OCI-LY7 (cell line): ENCODE measurements around the gene ASS1. TPM values are rescaled to one million over a fixed set of nuclear protein-coding genes. Genes with fewer than 3 reads are reported as not detected.

Experiments used
- BruUV-seq: library from RNA; stranded (reverse); fragments of 400-500 nt; replicated peaks from 2 replicates; lab custom pipeline; 2021; lab: Mats Ljungman, UMichigan
- CTCF ChIA-PET: fragments of 300-600 bp; sonication (Branson Sonifier 250); formaldehyde crosslinking; loops from one replicate; lab custom pipeline; 2022; ENCODE audit warnings: antibody characterized with exemption; ENCODE audit not compliant: unreplicated experiment; lab: Charles Lee
- POLR2A ChIA-PET: fragments of 300-600 bp; sonication (Branson Sonifier 250); formaldehyde crosslinking; loops from one replicate; lab custom pipeline; 2022; ENCODE audit warnings: antibody characterized with exemption; lab: Charles Lee
- DNase-seq: peaks from one replicate; pipeline ENCODE4 v3.0.0-alpha.2; 2015; ENCODE audit warnings: low spot score
- H2AFZ ChIP-seq: fragments of 200-600 bp; sonication (generic), shearing (Covaris generic); 2 replicates; pipeline ENCODE4 v1.6.1; 2014; ENCODE audit warnings: mild to moderate bottlenecking, antibody characterized with exemption, low read length, moderate library complexity
- H3K27ac ChIP-seq: fragments of 200-600 bp; sonication (generic); 2 replicates; pipeline ENCODE4 v1.5.1; 2014; ENCODE audit warnings: mixed run types, low read depth, mild to moderate bottlenecking, moderate library complexity, low read length, inconsistent platforms; ENCODE audit not compliant: poor library complexity, severe bottlenecking
- H3K36me3 ChIP-seq: fragments of 200-600 bp; sonication (generic); 2 replicates; pipeline ENCODE4 v1.6.1; 2014; ENCODE audit warnings: mild to moderate bottlenecking, antibody characterized with exemption, low read length, moderate library complexity, mixed read lengths; ENCODE audit not compliant: insufficient read depth
- H3K4me1 ChIP-seq: fragments of 200-600 bp; sonication (generic); 2 replicates; pipeline ENCODE4 v1.5.1; 2014; ENCODE audit warnings: mild to moderate bottlenecking, low read length; ENCODE audit not compliant: insufficient read depth, poor library complexity, severe bottlenecking
- H3K4me2 ChIP-seq: fragments of 200-600 bp; sonication (generic); 2 replicates; pipeline ENCODE4 v1.6.1; 2014; ENCODE audit warnings: mild to moderate bottlenecking, low read length
- H3K4me3 ChIP-seq: fragments of 200-600 bp; sonication (generic); 2 replicates; pipeline ENCODE4 v1.5.1; 2014; ENCODE audit warnings: mild to moderate bottlenecking, low read depth, low read length; ENCODE audit not compliant: poor library complexity, severe bottlenecking
- H3K79me2 ChIP-seq: fragments of 200-600 bp; sonication (generic); 2 replicates; pipeline ENCODE4 v1.6.1; 2016; ENCODE audit warnings: low read depth, mild to moderate bottlenecking, low read length, moderate library complexity, mixed read lengths; ENCODE audit not compliant: insufficient read depth
- H3K9me2 ChIP-seq: fragments of 200-600 bp; sonication (generic); 2 replicates; pipeline ENCODE4 v1.6.1; 2016; ENCODE audit warnings: mild to moderate bottlenecking, low read length, mixed read lengths; ENCODE audit not compliant: insufficient read depth
- H3K9me3 ChIP-seq: fragments of 200-600 bp; sonication (generic); 2 replicates; pipeline ENCODE4 v1.6.1; 2014; ENCODE audit warnings: mild to moderate bottlenecking, mixed run types, low read length, mixed read lengths
- H4K20me1 ChIP-seq: fragments of 200-600 bp; sonication (generic); 2 replicates; pipeline ENCODE4 v1.6.1; 2014; ENCODE audit warnings: mild to moderate bottlenecking, antibody characterized with exemption, low read length, moderate library complexity, mixed read lengths; ENCODE audit not compliant: insufficient read depth
- EZH2phosphoT487 ChIP-seq: fragments of 200-600 bp; sonication (generic); IDR thresholded peaks from 2 replicates; pipeline ENCODE4 v1.6.1; 2018; ENCODE audit warnings: low read depth, borderline replicate concordance, mild to moderate bottlenecking, mixed run types, antibody characterized with exemption, low read length, moderate library complexity, mixed read lengths
- intact Hi-C: fragments of 100-400 bp; cut with micrococcal nuclease; formaldehyde crosslinking; loops from one replicate; pipeline ENCODE4 v1.10.0; 2022; ENCODE audit not compliant: unreplicated experiment
- total RNA-seq, 2 experiments: library from RNA; depleted of rRNA in 1 of 2; stranded (reverse); fragments of >200 nt in 1 of 2; shearing (Covaris generic) in 1 of 2; gene quantifications; 2 replicates each; pipeline ENCODE4 v1.2.3, GENCODE V29; 2014 to 2022
- TF ChIP-seq, protein P1 (sequence below): fragments of 200-600 bp; sonication (generic); conservative IDR thresholded peaks from 2 replicates; pipeline ENCODE4 v1.5.1; 2014; ENCODE audit warnings: mild to moderate bottlenecking, antibody characterized with exemption, low read length, moderate library complexity, mixed read lengths

The ASS1 gene
- total RNA-seq, 2 experiments from 2014 or later, result 0.70 to 16.3 TPM

DNA sequence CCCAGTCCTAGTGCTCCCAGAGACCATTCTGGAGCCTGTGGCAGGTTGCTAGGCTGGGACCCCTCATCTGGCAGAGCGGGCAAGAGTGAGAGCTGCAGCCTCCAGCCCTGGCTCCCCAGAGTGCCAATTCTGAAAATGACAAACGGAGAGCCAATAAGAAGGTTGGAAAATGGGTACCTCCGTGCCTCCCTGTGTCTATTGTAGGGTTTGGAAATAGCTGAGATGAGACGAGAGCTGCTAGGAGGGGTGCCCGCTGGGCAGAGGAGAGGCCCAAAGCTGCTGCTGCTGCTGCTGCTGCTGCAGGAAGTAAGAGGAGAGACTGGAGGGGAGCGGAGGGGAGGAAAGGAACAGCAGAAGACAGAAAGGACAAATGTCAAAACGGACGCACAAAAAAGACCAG is 98.6 kb downstream of the ASS1 start:
- BruUV-seq, result no TSS peak
- no peaks in the 10 kb centered on the region for H3K4me1 ChIP-seq
- no peak for DNase-seq
- intact Hi-C loops, result no loop called here
- H4K20me1 ChIP-seq, result no peaks in the 10 kb centered on the region
- H3K79me2 ChIP-seq, result no peaks in the 10 kb centered on the region
- no peak overlapping the region for H3K27ac ChIP-seq
- H3K9me3 ChIP-seq, result no peaks in the 10 kb centered on the region
- H3K9me2 ChIP-seq, result no peaks in the 10 kb centered on the region
- no peaks in the 10 kb centered on the region for H3K36me3 ChIP-seq
- H3K4me3 ChIP-seq, result no peak overlapping the region
- ChIA-PET CTCF (interaction anchor here (0.6 kb wide), 1 partner anchor 1476 kb away, joined by 3 read pairs; no protein-coding TSS in a partner anchor), POLR2A (interaction anchor here (1.2 kb wide), 1 partner anchor 34 kb away, joined by 3 read pairs; no protein-coding TSS in a partner anchor)
- TF ChIP-seq, protein P1, sequence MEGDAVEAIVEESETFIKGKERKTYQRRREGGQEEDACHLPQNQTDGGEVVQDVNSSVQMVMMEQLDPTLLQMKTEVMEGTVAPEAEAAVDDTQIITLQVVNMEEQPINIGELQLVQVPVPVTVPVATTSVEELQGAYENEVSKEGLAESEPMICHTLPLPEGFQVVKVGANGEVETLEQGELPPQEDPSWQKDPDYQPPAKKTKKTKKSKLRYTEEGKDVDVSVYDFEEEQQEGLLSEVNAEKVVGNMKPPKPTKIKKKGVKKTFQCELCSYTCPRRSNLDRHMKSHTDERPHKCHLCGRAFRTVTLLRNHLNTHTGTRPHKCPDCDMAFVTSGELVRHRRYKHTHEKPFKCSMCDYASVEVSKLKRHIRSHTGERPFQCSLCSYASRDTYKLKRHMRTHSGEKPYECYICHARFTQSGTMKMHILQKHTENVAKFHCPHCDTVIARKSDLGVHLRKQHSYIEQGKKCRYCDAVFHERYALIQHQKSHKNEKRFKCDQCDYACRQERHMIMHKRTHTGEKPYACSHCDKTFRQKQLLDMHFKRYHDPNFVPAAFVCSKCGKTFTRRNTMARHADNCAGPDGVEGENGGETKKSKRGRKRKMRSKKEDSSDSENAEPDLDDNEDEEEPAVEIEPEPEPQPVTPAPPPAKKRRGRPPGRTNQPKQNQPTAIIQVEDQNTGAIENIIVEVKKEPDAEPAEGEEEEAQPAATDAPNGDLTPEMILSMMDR, result no peak
- TF ChIP-seq EZH2phosphoT487, result no peak
- H3K4me2 ChIP-seq, result no peak overlapping the region
- no peak overlapping the region for H2AFZ ChIP-seq

DNA sequence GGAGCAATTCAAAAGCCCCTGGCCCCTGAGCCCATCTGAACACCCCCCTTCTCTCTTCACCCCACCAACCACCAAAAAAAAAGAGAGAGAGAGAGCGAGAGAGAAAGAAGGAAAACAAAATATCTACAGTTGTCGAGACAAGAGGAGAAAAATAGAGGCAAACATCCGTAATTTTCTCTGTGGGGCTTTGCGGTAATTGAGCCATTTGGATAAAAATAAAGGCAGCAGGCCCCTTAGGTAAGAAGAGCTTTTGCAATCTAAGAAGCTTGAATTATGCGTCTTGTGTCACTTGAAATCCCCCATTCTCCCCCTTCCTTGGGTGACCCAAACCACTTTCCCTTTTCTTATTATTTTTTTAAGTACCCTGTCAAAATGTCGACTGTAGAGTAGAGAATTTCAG is 99.1 kb downstream of the ASS1 start:
- no TSS peak for BruUV-seq
- Histone ChIP-seq H3K4me1 (no peaks in the 10 kb centered on the region), H3K36me3 (no peaks in the 10 kb centered on the region), H3K27ac (no peak overlapping the region), H3K4me2 (no peak overlapping the region), H2AFZ (no peak overlapping the region), H3K79me2 (no peaks in the 10 kb centered on the region), H3K9me2 (no peaks in the 10 kb centered on the region), H3K4me3 (no peak overlapping the region), H3K9me3 (no peaks in the 10 kb centered on the region), H4K20me1 (no peaks in the 10 kb centered on the region)
- CTCF ChIA-PET, result interaction anchor here (0.6 kb wide), 1 partner anchor 1475 kb away, joined by 3 read pairs; no protein-coding TSS in a partner anchor
- TF ChIP-seq, protein P1, result no peak
- TF ChIP-seq EZH2phosphoT487, result no peak
- intact Hi-C loops, result no loop called here
- DNase-seq, result no peak
- POLR2A ChIA-PET, result interaction anchor here (1.2 kb wide), 1 partner anchor 34 kb away, joined by 3 read pairs; no protein-coding TSS in a partner anchor

DNA sequence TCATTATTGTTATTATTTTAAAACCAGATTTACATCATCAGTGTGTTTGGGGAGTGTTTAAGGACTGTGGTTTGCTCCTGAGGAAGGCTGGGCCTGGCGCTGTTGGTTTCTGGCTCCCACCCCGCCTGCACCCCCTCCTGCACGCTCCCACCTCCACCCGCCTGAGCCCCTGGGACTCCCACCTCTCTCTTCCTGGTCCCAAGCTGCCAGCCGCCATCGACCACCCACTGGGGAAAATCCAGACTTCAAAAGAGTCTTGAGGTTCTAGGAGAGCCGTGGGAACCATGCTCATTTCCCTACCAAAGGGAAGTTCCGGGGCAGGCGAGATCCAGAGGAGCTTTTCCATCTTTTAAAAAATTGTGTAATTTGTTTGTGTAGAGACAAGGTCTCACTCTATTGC is 99.6 kb downstream of the ASS1 start:
- TF ChIP-seq EZH2phosphoT487, result no peak
- TF ChIP-seq, protein P1, result no peak
- Histone ChIP-seq H3K9me2 (no peaks in the 10 kb centered on the region), H3K4me1 (no peaks in the 10 kb centered on the region), H3K27ac (no peak overlapping the region), H3K9me3 (peaks cover 3% of the 10 kb centered on the region), H3K4me3 (no peak overlapping the region), H3K79me2 (no peaks in the 10 kb centered on the region), H3K36me3 (no peaks in the 10 kb centered on the region), H2AFZ (no peak overlapping the region), H3K4me2 (no peak overlapping the region), H4K20me1 (no peaks in the 10 kb centered on the region)
- intact Hi-C loops, result no loop called here
- BruUV-seq, result no TSS peak
- POLR2A ChIA-PET, result interaction anchor here (0.6 to 1.2 kb wide), 2 partner anchors 33 to 194 kb away, joined by 3 read pairs; no protein-coding TSS in a partner anchor
- DNase-seq, result no peak
- CTCF ChIA-PET, result no interaction called here
